ENCODE data around the gene DYNLL2.
"Not testable (repeated sequence)": the region's sequence is repeated elsewhere in the genome, so short reads cannot be mapped to it uniquely, and the experiment has no call there.

Gene DYNLL2

GRCh38 chr17:58082870-58083490, at the start of gene DYNLL2:
DYNLL2 (plus strand) TSS chr17:58083419; CDS start chr17:58087091, 3,672 bp downstream.
- peak; percentile 85 for DNase-seq

GRCh38 chr17:58039975-58040374, 43.2 kb upstream of the DYNLL2 start:
- no peak for DNase-seq

GRCh38 chr17:58040386-58040785, 42.8 kb upstream of the DYNLL2 start:
- DNase-seq, result no peak

- DNase-seq, result no peak
Observed at GRCh38 chr17:58041161-58041560, 42.1 kb upstream of the DYNLL2 start.

DNA sequence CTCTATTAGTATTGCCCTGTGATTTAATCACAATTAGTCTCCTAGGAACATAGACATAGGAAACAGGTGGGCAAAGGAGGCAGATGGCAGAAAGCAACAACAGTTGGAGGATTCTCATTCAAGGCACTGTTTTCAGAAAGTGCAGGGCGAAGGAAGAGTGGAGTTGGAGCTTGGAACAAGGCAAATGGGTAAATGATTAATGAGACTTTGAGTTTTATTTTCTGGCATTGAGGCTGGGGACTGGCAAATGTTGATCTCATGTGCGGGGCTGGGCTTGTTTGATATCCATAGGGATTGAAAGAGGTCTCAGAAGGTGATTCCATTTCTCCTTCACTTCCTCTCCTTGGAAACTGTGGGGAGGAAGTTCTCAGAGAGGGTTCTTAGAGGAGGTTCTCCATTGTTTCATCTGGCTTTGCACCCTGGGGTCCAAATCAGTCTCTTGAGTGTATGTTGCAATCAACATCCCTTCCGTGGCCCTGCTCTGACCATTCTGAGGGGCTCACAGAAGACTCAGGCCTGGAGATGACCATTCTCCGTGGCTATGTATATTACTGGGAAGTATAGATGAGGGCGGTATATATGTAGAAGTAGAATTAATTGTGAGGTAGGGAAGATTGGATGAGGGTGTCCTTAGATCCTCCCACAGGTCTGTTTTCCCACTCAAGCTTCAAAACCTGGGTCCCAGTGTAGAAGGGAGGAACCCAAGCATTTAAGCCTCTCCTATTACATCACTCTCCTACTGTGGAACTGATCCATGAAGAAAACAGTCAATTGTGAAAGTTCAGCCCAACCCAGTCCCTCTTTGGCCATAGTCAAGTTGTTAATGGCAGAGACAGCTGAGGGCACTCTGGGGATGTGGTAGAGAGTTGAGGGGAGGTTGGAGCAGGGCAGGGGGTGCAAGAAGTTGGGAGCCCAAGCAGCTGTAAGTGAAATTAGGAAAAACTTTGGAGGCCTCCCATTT, 39.7 kb upstream of the DYNLL2 start:
- no peak for DNase-seq

DNA sequence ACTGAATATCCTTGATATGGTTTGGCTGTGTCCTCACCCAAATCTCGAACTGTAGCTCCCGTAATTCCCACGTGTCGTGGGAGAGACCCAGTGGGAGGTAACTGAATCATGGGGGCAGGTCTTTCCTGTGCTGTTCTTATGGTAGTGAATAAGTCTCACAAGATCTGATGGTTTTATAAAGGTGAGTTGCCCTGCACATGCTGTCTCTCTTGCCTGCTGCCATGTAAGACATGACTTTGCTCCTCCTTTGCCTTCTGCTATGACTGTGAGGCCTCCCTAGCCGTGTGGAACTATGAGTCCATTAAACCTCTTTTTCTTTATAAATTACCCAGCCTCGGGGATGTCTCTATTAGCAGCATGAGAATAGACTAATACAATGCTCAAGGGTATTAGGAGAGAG, 39.0 kb upstream of the DYNLL2 start:
- not testable (repeated sequence) for DNase-seq

GRCh38 chr17:58046239-58047094, 36.8 kb upstream of the DYNLL2 start:
- no peak for DNase-seq

GRCh38 chr17:58047376-58048150, 35.7 kb upstream of the DYNLL2 start:
- no peak for DNase-seq

DNA sequence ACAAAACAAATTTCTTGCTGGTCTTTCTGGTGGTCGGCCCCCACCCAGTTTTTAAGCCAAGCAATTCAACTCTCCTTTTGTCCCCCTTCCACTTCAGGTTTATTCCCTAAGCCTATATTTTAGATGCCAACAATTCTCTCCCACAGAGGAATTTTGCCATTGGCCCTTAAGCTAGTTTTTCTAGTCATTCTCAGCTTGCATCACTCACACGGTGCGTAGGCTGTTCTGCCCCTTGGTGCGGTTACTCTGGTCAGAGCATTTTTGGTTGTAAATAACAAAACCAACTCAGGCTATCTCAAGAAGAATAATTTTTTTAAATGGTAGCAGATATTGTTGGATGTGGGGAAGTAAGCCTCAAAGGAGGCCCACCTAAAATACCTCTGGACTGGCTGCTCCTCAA, 33.7 kb upstream of the DYNLL2 start:
- DNase-seq, result no peak

DNA sequence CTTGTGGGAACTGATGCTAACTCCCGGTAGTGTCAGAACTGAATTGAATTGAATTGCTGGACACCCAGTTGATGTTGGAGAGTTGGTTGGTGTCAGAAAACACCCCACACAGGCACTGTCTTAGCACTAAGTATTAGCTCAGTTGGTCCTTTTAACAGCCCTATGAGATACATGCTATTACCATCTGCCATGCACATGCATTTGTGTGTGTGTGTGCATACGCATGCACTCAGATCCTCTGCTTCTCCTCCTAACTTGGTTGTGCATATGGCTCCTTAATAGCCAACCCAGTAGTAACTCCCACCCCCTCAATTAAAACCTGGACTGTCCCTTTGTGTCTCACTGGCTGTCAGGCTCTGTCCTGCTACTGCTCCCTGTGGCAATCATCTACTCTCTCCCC, 32.3 kb upstream of the DYNLL2 start:
- DNase-seq, result no peak

- DNase-seq, result no peak
Observed at GRCh38 chr17:58051468-58051867, 31.8 kb upstream of the DYNLL2 start.

- DNase-seq, result no peak
Observed at GRCh38 chr17:58052407-58052806, 30.8 kb upstream of the DYNLL2 start.

DNA sequence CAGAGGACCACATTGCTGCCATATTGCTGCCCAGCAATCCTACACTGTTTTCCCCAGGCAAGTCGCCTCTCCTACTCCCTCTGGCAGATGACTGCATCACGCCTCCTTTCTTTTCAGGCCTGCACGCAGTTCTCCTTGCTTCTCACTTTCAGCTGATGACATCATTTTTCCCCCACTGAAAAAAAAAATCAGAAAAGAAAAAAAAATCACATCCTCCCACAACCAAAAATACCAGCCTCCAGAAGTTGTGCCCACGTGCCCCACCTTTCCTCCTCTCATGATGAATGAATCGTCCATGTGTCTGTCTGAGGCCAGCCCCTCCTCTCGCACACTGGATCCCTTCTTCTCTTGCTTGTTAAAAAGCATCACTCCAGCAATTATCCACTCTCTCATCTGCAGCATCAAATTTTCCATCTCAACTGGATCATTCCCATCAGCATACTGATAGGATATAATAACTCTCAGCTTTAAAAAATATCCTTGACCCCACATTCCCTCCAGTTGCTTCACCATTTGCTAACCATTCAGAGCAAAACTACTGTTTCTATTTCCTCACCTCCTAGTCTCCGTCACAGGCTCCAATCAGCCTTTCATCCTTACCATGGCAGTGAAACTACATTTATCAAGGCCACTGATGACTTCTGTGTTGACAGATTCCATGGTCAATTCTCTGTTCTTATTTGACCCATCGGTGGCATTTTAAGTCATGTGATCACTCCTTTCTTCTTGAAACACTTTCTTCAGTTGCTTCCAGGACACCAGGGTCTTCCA, 30.1 kb upstream of the DYNLL2 start:
- DNase-seq, result no peak

GRCh38 chr17:58054641-58055040, 28.6 kb upstream of the DYNLL2 start:
- no peak for DNase-seq

- no peak for DNase-seq
Observed at GRCh38 chr17:58056476-58056875, 26.7 kb upstream of the DYNLL2 start.

- peak; percentile 35 for DNase-seq
Observed at GRCh38 chr17:58059141-58059540, 24.1 kb upstream of the DYNLL2 start.

DNA sequence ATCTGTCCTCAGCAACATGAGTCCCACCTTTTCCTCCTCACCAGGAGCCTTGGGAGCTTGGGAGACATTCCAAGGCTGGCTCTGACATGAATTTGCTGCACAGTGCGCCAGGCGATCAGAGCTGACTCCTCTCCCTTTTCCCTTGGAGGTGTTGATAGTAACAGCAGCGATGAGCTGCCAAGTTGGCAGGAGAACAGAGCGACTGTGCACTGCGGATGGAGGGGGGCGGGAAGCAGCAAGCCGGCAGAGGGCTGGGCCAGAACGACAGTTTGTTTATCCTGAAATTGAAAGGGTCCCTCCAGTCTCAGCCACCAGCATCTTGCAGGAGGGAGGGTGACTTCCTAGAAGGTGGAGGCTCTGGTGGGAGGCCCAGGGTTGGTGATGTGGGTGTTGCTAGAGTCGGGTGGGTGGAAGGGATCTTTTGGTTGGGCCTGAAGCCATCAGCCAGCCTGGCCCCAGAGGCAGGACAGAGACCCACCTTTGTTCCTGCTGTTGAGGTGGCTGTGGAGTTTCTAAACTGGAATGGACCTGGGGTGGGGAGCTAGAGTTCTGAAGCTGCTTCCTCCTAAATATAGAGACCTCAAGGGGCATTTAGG, 22.5 kb upstream of the DYNLL2 start:
- peak; percentile 7 for DNase-seq

DNA sequence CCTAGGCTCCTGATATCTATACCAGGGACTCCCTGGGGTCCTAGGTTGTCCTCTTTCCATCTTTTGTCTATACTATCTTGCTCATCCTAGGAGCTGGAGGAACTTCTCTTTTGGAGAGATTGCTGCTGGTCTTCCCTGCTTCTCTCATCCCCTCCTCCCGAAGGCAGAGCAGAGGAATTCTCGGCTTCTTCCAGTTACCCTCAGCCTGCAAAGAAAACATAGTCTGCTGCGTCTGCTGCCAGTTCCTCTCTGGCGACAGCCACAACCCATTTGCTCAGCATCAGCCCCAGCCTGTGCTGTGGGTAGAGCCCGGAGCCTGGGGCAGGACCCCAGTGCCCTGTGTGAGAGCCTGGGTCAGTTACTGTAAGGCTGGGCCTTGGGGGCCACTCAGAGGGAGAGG, 21.5 kb upstream of the DYNLL2 start:
- DNase-seq, result no peak

DNA sequence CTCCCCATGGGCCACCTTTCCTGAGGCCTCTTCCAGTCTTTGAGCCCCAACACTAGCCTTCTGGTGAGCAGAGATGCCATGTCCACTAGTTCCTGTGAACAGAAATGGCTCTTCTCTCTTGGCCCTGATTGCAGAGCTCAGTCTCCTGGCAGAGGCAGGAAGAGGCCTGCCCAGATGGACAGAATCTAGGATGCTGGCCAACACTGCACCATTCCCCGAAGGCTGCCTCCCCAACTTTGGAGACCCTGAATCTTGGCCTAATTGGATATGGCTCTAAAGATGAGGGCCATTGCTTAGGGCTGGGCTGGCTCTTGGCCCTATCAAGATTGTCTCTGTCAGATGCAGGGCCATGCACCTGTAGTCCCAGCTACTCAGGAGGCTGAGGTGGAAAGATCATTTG, 18.0 kb upstream of the DYNLL2 start:
- DNase-seq, result no peak

- no peak for DNase-seq
Observed at GRCh38 chr17:58066401-58066800, 16.8 kb upstream of the DYNLL2 start.

DNA sequence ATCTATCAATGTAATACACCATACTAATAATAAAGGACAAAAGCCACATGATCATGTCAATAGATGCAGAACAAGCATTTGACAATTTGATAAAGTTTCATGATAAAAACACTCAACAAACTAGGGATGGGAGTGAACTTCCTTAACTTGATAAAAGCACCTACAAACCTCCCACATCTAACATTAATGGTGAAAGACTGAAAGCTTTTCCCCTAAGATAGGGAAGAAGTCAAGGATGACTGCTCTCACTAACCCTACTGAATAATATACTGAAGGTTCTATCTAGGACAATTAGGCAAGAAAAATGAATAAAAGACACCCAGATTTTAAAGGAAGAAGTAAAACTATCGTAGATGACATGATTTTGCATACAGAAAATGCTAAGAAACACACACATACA, 10.4 kb upstream of the DYNLL2 start:
- no peak for DNase-seq
